Subcutaneous abdominal adipose tissue (tissue), 5 donors: ENCODE data around the gene JPT1.

Experiments used
- H3K27ac ChIP-seq: one replicate; pipeline ENCODE4 v1.7.0; 2013; ENCODE audit warnings: low read depth, mild to moderate bottlenecking, inconsistent platforms, low read length, moderate library complexity
- H3K27me3 ChIP-seq, 5 donors: one replicate each; pipeline ENCODE4 v1.7.0; 2013; ENCODE audit warnings: low read length in 5 of 5, inconsistent platforms in 1 of 5; ENCODE audit not compliant: control insufficient read depth in 5 of 5, insufficient read depth in 4 of 5
- H3K36me3 ChIP-seq, 5 donors: one replicate each; pipeline ENCODE4 v1.7.0; 2013; ENCODE audit warnings: low read length in 5 of 5; ENCODE audit not compliant: control insufficient read depth in 5 of 5, insufficient read depth in 5 of 5
- H3K4me1 ChIP-seq, 5 donors: one replicate each; pipeline ENCODE4 v1.7.0; 2013; ENCODE audit warnings: low read length in 5 of 5, mild to moderate bottlenecking in 3 of 5, moderate library complexity in 1 of 5; ENCODE audit not compliant: control insufficient read depth in 5 of 5, insufficient read depth in 5 of 5
- H3K4me3 ChIP-seq, 5 donors: one replicate each; pipeline ENCODE4 v1.7.0; 2013; ENCODE audit warnings: low read length in 5 of 5, low read depth in 1 of 5
- H3K9ac ChIP-seq, 5 donors: one replicate each; pipeline ENCODE4 v1.7.0; 2013; ENCODE audit warnings: low read length in 5 of 5, mild to moderate bottlenecking in 4 of 5, moderate library complexity in 3 of 5
- H3K9me3 ChIP-seq, 5 donors: one replicate each; pipeline ENCODE4 v1.7.0; 2013; ENCODE audit warnings: low read length in 5 of 5; ENCODE audit not compliant: control insufficient read depth in 5 of 5
- donor health status: healthy.
- donor health status: healthy.
- donor health status: healthy.
- donor health status: healthy.
- donor health status: healthy.

Gene JPT1

GRCh38 chr17:75124041-75124818 is 30.1 kb downstream of the JPT1 start:
- no peaks in the 10 kb centered on the region for H3K9me3 ChIP-seq
- peaks cover 0 to 11% (median 0%) of the 10 kb centered on the region in 5 donors for H3K4me1 ChIP-seq
- H3K27me3 ChIP-seq, result no peaks in the 10 kb centered on the region
- H3K9ac ChIP-seq, result no peak overlapping the region
- no peak overlapping the region for H3K4me3 ChIP-seq
- peaks cover 0 to 22% (median 8%) of the 10 kb centered on the region in 5 donors for H3K36me3 ChIP-seq
- no peak overlapping the region for H3K27ac ChIP-seq

GRCh38 chr17:75118307-75118706 is 36.0 kb downstream of the JPT1 start:
- Histone ChIP-seq H3K4me1 (peaks cover 2 to 33% (median 25%) of the 10 kb centered on the region in 5 donors), H3K36me3 (peaks cover 0 to 20% (median 9%) of the 10 kb centered on the region in 5 donors), H3K9me3 (no peaks in the 10 kb centered on the region), H3K4me3 (no peak overlapping the region), H3K27ac (no peak overlapping the region), H3K27me3 (no peaks in the 10 kb centered on the region), H3K9ac (no peak overlapping the region)

GRCh38 chr17:75116737-75117136 is 37.6 kb downstream of the JPT1 start:
- Histone ChIP-seq H3K36me3 (peaks cover 0 to 20% (median 9%) of the 10 kb centered on the region in 5 donors), H3K4me1 (peaks cover 2 to 36% (median 29%) of the 10 kb centered on the region in 5 donors), H3K27ac (no peak overlapping the region), H3K9ac (no peak overlapping the region), H3K27me3 (no peaks in the 10 kb centered on the region), H3K4me3 (no peak overlapping the region), H3K9me3 (no peaks in the 10 kb centered on the region)

- no peaks in the 10 kb centered on the region for H3K27me3 ChIP-seq
- H3K4me1 ChIP-seq, result peaks cover 2 to 46% (median 36%) of the 10 kb centered on the region in 5 donors
- no peak overlapping the region for H3K4me3 ChIP-seq
- no peak overlapping the region for H3K27ac ChIP-seq
- peak overlapping the region in 1 of 5 donors; percentile 21 for H3K9ac ChIP-seq
- no peaks in the 10 kb centered on the region for H3K9me3 ChIP-seq
- H3K36me3 ChIP-seq, result peaks cover 0 to 14% (median 5%) of the 10 kb centered on the region in 5 donors
Measured at GRCh38 chr17:75115555-75115954, 38.8 kb downstream of the JPT1 start.

- no peaks in the 10 kb centered on the region for H3K27me3 ChIP-seq
- H3K27ac ChIP-seq, result peak overlapping the region; percentile 73
- H3K36me3 ChIP-seq, result peaks cover 0 to 11% (median 5%) of the 10 kb centered on the region in 5 donors
- no peaks in the 10 kb centered on the region for H3K9me3 ChIP-seq
- peak overlapping the region; percentile 75 to 81 (median 79) for H3K4me3 ChIP-seq
- H3K9ac ChIP-seq, result peak overlapping the region; percentile 69 to 84 (median 77)
- H3K4me1 ChIP-seq, result peaks cover 2 to 51% (median 40%) of the 10 kb centered on the region in 5 donors
Measured at GRCh38 chr17:75114552-75115314, 39.6 kb downstream of the JPT1 start.

- Histone ChIP-seq H3K9ac (peak overlapping the region; percentile 69 to 84 (median 77)), H3K27ac (peak overlapping the region; percentile 73), H3K36me3 (peaks cover 0 to 9% (median 5%) of the 10 kb centered on the region in 5 donors), H3K27me3 (no peaks in the 10 kb centered on the region), H3K4me3 (peak overlapping the region; percentile 75 to 81 (median 79)), H3K9me3 (no peaks in the 10 kb centered on the region), H3K4me1 (peaks cover 2 to 58% (median 47%) of the 10 kb centered on the region in 5 donors)
Measured at GRCh38 chr17:75113798-75114551, 40.3 kb downstream of the JPT1 start.

GRCh38 chr17:75111777-75112335 is 42.5 kb downstream of the JPT1 start:
- H3K27ac ChIP-seq, result no peak overlapping the region
- H3K36me3 ChIP-seq, result peaks cover 0 to 4% (median 0%) of the 10 kb centered on the region in 5 donors
- H3K9me3 ChIP-seq, result no peaks in the 10 kb centered on the region
- peaks cover 2 to 62% (median 48%) of the 10 kb centered on the region in 5 donors for H3K4me1 ChIP-seq
- H3K27me3 ChIP-seq, result no peaks in the 10 kb centered on the region
- H3K4me3 ChIP-seq, result no peak overlapping the region
- no peak overlapping the region for H3K9ac ChIP-seq

- Histone ChIP-seq H3K9ac (peak overlapping the region; percentile 48 to 86 (median 71)), H3K27ac (no peak overlapping the region), H3K4me3 (peak overlapping the region; percentile 82 to 87 (median 83)), H3K36me3 (peaks cover 0 to 3% (median under 1%) of the 10 kb centered on the region in 5 donors), H3K9me3 (no peaks in the 10 kb centered on the region), H3K4me1 (peaks cover 0 to 48% (median 37%) of the 10 kb centered on the region in 5 donors), H3K27me3 (no peaks in the 10 kb centered on the region)
Measured at GRCh38 chr17:75110234-75110937, 43.9 kb downstream of the JPT1 start.
